ENCODE data around the gene LHPP. TPM values are rescaled to one million over a fixed set of nuclear protein-coding genes. Genes with fewer than 3 reads are reported as not detected.
"Not testable (repeated sequence)": the region's sequence is repeated elsewhere in the genome, so short reads cannot be mapped to it uniquely, and the experiment has no call there.

The LHPP gene
- total and polyA plus RNA-seq, 2 experiments from 2014 or later = 27.4 to 40.2 TPM

DNA sequence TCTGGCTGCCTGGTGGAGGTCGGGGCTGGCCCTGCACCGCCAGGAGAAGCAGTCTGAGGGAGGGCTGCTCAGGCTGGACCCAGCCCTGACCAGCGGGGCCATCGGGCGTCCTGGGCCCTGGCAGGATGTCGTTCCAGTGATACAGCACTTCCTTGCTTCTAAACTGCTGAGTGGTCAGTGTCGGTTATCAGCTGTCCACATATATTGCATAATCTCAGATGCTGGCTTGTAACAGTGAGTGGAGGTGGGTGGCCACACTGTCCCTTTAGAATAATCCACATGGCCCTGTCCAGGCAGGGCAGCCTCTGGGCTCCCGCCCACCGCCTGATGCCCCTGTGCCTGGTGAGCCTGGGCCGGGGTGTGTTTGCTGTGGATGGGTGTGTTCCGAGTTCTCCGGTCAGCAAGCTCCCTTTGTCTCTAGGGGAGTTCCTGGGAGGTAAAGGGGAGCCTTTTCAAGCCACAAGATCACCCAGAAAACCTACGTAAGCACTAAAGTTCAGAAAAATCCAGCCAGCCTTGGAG lies 86.1 kb downstream of the LHPP start:
- no peaks in the 10 kb centered on the region for H3K36me3 ChIP-seq (ENCODE audit: insufficient read depth)
- no peak for DNase-seq (ENCODE audit: low spot score)

DNA sequence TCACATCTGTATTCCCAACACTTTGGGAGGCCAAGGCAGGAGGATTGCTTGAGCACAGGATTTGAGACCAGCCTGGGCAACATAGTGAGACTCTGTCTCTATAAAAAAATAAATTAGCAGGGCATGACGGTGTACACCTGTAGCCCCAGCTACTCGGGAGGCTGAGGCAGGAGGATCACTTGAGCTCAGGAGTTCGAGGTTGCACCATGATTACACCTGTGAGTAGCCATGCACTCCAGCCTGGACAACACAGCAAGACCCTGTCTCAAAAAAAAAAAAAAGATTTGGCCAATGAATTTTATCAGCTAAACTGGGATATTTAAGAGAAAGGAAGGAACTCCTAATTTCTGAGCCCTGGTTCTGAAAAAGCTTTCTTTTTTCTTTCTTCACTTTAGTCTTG lies 87.5 kb downstream of the LHPP start:
- H3K27me3 Mint-ChIP-seq (ENCODE audit: insufficient read depth, low read depth, poor library complexity) = not testable (repeated sequence)

More for the DNA sequence above, 86.1 kb downstream of the LHPP start:
- H3K9me2 ChIP-seq (ENCODE audit: insufficient read depth) = no peaks in the 10 kb centered on the region
- Mint-ChIP-seq H3K27me3 (ENCODE audit: insufficient read depth, low read depth, poor library complexity) (peaks cover 8% of the 10 kb centered on the region), H3K9me3 (no peaks in the 10 kb centered on the region), H3K36me3 (ENCODE audit: low read depth) (no peaks in the 10 kb centered on the region; the same call in 2 of the 3 replicates), H3K4me3 (no peak overlapping the region), H3K4me1 (peaks cover 7% of the 10 kb centered on the region; the same call in 2 of the 3 replicates), H3K27ac (no peak overlapping the region; the same call in 1 of the 2 replicates)
- H4K20me1 ChIP-seq (replicated peaks; ENCODE audit: insufficient read depth) = no peaks in the 10 kb centered on the region
- no peak overlapping the region for H3K27ac ChIP-seq (ENCODE audit: low read depth)
- no peaks in the 10 kb centered on the region for H3K27me3 ChIP-seq (ENCODE audit: insufficient read depth)
- H3K79me2 ChIP-seq (replicated peaks; ENCODE audit: insufficient read depth) = no peaks in the 10 kb centered on the region
- TF ChIP-seq, protein P1, sequence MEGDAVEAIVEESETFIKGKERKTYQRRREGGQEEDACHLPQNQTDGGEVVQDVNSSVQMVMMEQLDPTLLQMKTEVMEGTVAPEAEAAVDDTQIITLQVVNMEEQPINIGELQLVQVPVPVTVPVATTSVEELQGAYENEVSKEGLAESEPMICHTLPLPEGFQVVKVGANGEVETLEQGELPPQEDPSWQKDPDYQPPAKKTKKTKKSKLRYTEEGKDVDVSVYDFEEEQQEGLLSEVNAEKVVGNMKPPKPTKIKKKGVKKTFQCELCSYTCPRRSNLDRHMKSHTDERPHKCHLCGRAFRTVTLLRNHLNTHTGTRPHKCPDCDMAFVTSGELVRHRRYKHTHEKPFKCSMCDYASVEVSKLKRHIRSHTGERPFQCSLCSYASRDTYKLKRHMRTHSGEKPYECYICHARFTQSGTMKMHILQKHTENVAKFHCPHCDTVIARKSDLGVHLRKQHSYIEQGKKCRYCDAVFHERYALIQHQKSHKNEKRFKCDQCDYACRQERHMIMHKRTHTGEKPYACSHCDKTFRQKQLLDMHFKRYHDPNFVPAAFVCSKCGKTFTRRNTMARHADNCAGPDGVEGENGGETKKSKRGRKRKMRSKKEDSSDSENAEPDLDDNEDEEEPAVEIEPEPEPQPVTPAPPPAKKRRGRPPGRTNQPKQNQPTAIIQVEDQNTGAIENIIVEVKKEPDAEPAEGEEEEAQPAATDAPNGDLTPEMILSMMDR (conservative IDR thresholded peaks at IDR 0.05; ENCODE audit: low read depth in 2 of 2) = no peak
- no peaks in the 10 kb centered on the region for H3K4me1 ChIP-seq (ENCODE audit: insufficient read depth)
- H3K4me3 ChIP-seq = no peak overlapping the region
- no peaks in the 10 kb centered on the region for H3F3A ChIP-seq (replicated peaks; ENCODE audit: low read depth)
- ATAC-seq = no peak; the same call in 2 of the 3 replicates
- H2AFZ ChIP-seq = no peak overlapping the region
- no peak overlapping the region for H3K4me2 ChIP-seq

DNA sequence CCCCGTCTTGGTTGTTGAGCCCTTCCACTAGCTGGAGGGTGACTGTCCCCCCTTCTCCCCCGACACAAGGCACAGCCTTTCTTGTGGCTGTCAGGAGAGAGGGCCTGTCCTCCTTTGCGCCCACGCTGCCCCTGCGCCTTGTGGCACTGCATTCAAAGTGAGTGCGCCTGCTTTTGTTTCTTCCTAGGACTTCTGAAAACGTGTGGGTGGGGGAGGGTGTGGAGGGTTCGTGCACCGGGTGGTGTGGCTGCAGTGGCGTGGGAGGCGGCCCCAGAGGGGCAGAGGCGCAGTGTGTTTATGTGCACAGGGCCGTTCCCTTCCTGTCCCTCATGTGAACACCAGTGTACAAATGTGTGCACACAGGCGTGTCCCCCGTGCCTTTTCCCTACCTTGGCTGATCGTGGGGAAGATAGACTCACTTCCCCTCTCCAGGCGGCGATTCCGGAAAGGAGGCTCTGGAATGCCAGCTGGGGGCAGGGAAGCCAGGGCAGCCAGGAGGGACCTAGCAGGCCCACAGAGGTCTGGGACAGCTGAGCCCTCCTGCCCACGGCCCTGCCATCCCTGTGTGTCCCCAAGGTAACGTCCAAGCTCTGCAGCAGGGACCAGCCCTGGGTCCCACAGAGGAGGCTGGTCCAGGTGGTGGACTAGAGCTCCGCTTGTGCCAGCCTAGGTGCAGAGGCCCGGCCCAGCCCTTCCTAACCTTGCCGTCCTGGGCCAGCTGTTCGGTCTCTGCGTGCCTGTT lies 88.8 kb downstream of the LHPP start:
- no peaks in the 10 kb centered on the region for H3F3A ChIP-seq (replicated peaks; ENCODE audit: low read depth)
- H3K4me1 Mint-ChIP-seq = peaks cover 7% of the 10 kb centered on the region
- no peaks in the 10 kb centered on the region for H3K79me2 ChIP-seq (replicated peaks; ENCODE audit: insufficient read depth)
- no peak overlapping the region for H3K4me3 ChIP-seq
- H3K4me3 Mint-ChIP-seq = no peak overlapping the region
- H3K9me3 Mint-ChIP-seq = no peaks in the 10 kb centered on the region
- no peak overlapping the region for H3K27ac ChIP-seq (ENCODE audit: low read depth)
- no peaks in the 10 kb centered on the region for H3K36me3 ChIP-seq (ENCODE audit: insufficient read depth)
- H4K20me1 ChIP-seq (replicated peaks; ENCODE audit: insufficient read depth) = no peaks in the 10 kb centered on the region
- H3K27me3 Mint-ChIP-seq (ENCODE audit: insufficient read depth, low read depth, poor library complexity) = peaks cover 9% of the 10 kb centered on the region
- ATAC-seq (no peak), DNase-seq (ENCODE audit: low spot score) (no peak)
- H3K27me3 ChIP-seq (ENCODE audit: insufficient read depth) = no peaks in the 10 kb centered on the region
- no peaks in the 10 kb centered on the region for H3K9me2 ChIP-seq (ENCODE audit: insufficient read depth)
- H2AFZ ChIP-seq = no peak overlapping the region
- H3K4me2 ChIP-seq = no peak overlapping the region
- no peaks in the 10 kb centered on the region; the same call in 2 of the 3 replicates for H3K36me3 Mint-ChIP-seq (ENCODE audit: low read depth)
- no peaks in the 10 kb centered on the region for H3K4me1 ChIP-seq (ENCODE audit: insufficient read depth)
- H3K27ac Mint-ChIP-seq = no peak overlapping the region
- TF ChIP-seq POLR2AphosphoS5 (IDR thresholded peaks at IDR 0.05; ENCODE audit: low read depth) = no peak
- no peak for TF ChIP-seq CREB1 (CRISPR knock-in tag; IDR thresholded peaks at IDR 0.05; ENCODE audit: low read depth)
- TF ChIP-seq, protein P2, sequence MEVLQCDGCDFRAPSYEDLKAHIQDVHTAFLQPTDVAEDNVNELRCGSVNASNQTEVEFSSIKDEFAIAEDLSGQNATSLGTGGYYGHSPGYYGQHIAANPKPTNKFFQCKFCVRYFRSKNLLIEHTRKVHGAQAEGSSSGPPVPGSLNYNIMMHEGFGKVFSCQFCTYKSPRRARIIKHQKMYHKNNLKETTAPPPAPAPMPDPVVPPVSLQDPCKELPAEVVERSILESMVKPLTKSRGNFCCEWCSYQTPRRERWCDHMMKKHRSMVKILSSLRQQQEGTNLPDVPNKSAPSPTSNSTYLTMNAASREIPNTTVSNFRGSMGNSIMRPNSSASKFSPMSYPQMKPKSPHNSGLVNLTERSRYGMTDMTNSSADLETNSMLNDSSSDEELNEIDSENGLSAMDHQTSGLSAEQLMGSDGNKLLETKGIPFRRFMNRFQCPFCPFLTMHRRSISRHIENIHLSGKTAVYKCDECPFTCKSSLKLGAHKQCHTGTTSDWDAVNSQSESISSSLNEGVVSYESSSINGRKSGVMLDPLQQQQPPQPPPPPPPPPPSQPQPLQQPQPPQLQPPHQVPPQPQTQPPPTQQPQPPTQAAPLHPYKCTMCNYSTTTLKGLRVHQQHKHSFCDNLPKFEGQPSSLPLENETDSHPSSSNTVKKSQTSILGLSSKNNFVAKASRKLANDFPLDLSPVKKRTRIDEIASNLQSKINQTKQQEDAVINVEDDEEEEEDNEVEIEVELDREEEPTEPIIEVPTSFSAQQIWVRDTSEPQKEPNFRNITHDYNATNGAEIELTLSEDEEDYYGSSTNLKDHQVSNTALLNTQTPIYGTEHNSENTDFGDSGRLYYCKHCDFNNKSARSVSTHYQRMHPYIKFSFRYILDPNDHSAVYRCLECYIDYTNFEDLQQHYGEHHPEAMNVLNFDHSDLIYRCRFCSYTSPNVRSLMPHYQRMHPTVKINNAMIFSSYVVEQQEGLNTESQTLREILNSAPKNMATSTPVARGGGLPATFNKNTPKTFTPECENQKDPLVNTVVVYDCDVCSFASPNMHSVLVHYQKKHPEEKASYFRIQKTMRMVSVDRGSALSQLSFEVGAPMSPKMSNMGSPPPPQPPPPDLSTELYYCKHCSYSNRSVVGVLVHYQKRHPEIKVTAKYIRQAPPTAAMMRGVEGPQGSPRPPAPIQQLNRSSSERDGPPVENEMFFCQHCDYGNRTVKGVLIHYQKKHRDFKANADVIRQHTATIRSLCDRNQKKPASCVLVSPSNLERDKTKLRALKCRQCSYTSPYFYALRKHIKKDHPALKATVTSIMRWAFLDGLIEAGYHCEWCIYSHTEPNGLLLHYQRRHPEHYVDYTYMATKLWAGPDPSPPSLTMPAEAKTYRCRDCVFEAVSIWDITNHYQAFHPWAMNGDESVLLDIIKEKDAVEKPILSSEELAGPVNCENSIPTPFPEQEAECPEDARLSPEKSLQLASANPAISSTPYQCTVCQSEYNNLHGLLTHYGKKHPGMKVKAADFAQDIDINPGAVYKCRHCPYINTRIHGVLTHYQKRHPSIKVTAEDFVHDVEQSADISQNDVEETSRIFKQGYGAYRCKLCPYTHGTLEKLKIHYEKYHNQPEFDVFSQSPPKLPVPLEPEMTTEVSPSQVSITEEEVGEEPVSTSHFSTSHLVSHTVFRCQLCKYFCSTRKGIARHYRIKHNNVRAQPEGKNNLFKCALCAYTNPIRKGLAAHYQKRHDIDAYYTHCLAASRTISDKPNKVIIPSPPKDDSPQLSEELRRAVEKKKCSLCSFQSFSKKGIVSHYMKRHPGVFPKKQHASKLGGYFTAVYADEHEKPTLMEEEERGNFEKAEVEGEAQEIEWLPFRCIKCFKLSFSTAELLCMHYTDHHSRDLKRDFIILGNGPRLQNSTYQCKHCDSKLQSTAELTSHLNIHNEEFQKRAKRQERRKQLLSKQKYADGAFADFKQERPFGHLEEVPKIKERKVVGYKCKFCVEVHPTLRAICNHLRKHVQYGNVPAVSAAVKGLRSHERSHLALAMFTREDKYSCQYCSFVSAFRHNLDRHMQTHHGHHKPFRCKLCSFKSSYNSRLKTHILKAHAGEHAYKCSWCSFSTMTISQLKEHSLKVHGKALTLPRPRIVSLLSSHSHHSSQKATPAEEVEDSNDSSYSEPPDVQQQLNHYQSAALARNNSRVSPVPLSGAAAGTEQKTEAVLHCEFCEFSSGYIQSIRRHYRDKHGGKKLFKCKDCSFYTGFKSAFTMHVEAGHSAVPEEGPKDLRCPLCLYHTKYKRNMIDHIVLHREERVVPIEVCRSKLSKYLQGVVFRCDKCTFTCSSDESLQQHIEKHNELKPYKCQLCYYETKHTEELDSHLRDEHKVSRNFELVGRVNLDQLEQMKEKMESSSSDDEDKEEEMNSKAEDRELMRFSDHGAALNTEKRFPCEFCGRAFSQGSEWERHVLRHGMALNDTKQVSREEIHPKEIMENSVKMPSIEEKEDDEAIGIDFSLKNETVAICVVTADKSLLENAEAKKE (CRISPR knock-in tag; IDR thresholded peaks at IDR 0.05) = no peak
- TF ChIP-seq, protein P1 (conservative IDR thresholded peaks at IDR 0.05; ENCODE audit: low read depth in 2 of 2) = no peak

More for the DNA sequence above, 87.5 kb downstream of the LHPP start:
- H3K36me3 Mint-ChIP-seq (ENCODE audit: low read depth); DNase-seq (ENCODE audit: low spot score); H3K4me3 ChIP-seq; H3K27ac ChIP-seq (ENCODE audit: low read depth); H3K9me2 ChIP-seq (ENCODE audit: insufficient read depth); H3F3A ChIP-seq (replicated peaks; ENCODE audit: low read depth); H4K20me1 ChIP-seq (replicated peaks; ENCODE audit: insufficient read depth); H3K36me3 ChIP-seq (ENCODE audit: insufficient read depth); H2AFZ ChIP-seq; H3K27ac Mint-ChIP-seq; H3K4me2 ChIP-seq; H3K9me3 Mint-ChIP-seq; H3K4me1 Mint-ChIP-seq; ATAC-seq; H3K79me2 ChIP-seq (replicated peaks; ENCODE audit: insufficient read depth); H3K4me1 ChIP-seq (ENCODE audit: insufficient read depth); H3K27me3 ChIP-seq (ENCODE audit: insufficient read depth); H3K4me3 Mint-ChIP-seq: not testable (repeated sequence)

Data from GM23338 (cell line).